ENCODE measurements around the gene ALDH18A1. TPM values are rescaled to one million over a fixed set of nuclear protein-coding genes. Genes with fewer than 3 reads are reported as not detected.

Gene ALDH18A1
- total and polyA plus RNA-seq, 9 donors = 13.7 to 65.8 (median 38.7) TPM

DNA sequence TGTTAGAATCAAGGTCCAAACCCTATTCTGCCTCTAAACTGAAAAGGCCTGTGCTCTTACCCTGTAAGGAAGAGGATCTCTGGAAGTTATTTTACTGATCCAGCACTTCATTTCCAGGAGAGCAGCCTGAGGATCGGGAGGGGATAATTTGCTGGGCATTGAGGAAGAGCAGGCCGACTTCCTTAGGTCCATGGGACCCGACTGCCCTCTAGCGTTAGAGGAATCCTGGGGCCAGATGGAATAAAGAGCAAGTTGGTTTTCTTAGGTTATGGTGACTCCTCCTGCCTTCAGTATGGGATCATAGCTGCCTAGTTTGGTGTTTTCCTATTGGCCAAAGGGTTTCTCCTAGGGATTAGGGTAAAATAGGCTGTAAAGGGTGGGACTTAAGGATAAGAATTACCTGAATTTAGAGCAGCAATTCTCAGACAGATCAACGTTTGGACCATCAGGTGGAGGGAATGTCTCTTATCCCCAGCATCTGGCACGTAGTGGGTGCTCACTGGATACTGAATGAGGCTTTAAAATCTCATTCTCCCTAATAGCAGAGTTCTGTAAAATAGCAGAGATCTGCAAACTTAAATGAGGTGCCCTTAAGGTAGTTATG is 55.3 kb downstream of the ALDH18A1 start:
- WGBS, 3 donors = 20 to 21% (median 21%) methylated on average over 6 of the region's 6 CpGs
- Histone ChIP-seq H3K27ac (no peak overlapping the region), H3K4me3 (no peak overlapping the region), H3K36me3 (no peaks in the 10 kb centered on the region), H3K4me1 (ENCODE audit: insufficient read depth) (no peaks in the 10 kb centered on the region), H3K27me3 (no peaks in the 10 kb centered on the region), H3K9me3 (no peaks in the 10 kb centered on the region)
- intact Hi-C loops (cut with DNase I) = loop anchor here (2.0 to 10.0 kb wide), 6 partner anchors 169 to 229 kb away; no protein-coding TSS in a partner anchor
- TF ChIP-seq EP300 (IDR thresholded peaks at IDR 0.05) = no peak
- TF ChIP-seq, protein P1, sequence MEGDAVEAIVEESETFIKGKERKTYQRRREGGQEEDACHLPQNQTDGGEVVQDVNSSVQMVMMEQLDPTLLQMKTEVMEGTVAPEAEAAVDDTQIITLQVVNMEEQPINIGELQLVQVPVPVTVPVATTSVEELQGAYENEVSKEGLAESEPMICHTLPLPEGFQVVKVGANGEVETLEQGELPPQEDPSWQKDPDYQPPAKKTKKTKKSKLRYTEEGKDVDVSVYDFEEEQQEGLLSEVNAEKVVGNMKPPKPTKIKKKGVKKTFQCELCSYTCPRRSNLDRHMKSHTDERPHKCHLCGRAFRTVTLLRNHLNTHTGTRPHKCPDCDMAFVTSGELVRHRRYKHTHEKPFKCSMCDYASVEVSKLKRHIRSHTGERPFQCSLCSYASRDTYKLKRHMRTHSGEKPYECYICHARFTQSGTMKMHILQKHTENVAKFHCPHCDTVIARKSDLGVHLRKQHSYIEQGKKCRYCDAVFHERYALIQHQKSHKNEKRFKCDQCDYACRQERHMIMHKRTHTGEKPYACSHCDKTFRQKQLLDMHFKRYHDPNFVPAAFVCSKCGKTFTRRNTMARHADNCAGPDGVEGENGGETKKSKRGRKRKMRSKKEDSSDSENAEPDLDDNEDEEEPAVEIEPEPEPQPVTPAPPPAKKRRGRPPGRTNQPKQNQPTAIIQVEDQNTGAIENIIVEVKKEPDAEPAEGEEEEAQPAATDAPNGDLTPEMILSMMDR (IDR thresholded peaks at IDR 0.05) = peak; percentile 78 to 88 (median 84)
- TF ChIP-seq POLR2A (IDR thresholded peaks at IDR 0.05) = no peak
- peak; percentile 71 to 84 (median 81) for DNase-seq

DNA sequence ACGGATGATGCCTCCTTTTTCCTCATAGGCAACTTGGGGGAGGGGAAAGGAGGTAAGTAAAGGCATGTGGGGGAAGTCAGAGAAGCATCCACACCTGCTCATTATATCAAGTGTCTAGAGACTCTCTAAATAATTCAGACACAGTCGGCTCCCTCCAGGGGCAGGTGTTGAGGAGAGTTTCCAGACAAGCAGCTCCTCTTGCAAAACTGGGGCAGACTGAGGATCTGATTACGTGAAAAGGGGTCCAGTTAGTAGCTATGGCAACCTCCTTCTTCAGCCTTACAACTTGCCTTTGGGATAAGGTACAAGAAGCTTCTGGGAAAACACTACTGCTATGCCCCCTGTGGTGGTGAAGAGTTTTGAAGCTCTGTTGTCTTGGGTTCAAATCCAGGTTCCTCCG is 56.4 kb downstream of the ALDH18A1 start:
- 81% methylated on average over 4 of the region's 4 CpGs for WGBS, 3 donors
- no peaks in the 10 kb centered on the region for H3K4me1 ChIP-seq (ENCODE audit: insufficient read depth)
- no peak for DNase-seq
- no peak overlapping the region for H3K27ac ChIP-seq
- no peak overlapping the region for H3K4me3 ChIP-seq
- intact Hi-C loops (cut with DNase I) = loop anchor here (2.0 to 10.0 kb wide), 6 partner anchors 168 to 228 kb away; no protein-coding TSS in a partner anchor
- no peaks in the 10 kb centered on the region for H3K27me3 ChIP-seq
- TF ChIP-seq EP300 (IDR thresholded peaks at IDR 0.05) = no peak
- TF ChIP-seq, protein P1 (IDR thresholded peaks at IDR 0.05) = no peak
- no peak for TF ChIP-seq POLR2A (IDR thresholded peaks at IDR 0.05)
- H3K9me3 ChIP-seq = no peaks in the 10 kb centered on the region
- no peaks in the 10 kb centered on the region for H3K36me3 ChIP-seq

GRCh38 chr10:95597788-95598187 is 58.7 kb downstream of the ALDH18A1 start:
- Histone ChIP-seq H3K4me3 (no peak overlapping the region), H3K27ac (no peak overlapping the region), H3K9me3 (no peaks in the 10 kb centered on the region), H3K27me3 (no peaks in the 10 kb centered on the region), H3K36me3 (no peaks in the 10 kb centered on the region), H3K4me1 (ENCODE audit: insufficient read depth) (no peaks in the 10 kb centered on the region)
- intact Hi-C loops (cut with DNase I) = no loop called here
- no peak for DNase-seq
- WGBS, 3 donors = 80 to 88% (median 82%) methylated on average over 1 of the region's 1 CpG
- TF ChIP-seq EP300 (IDR thresholded peaks at IDR 0.05) (no peak), POLR2A (IDR thresholded peaks at IDR 0.05) (no peak)
- TF ChIP-seq, protein P1 (IDR thresholded peaks at IDR 0.05) = no peak

DNA sequence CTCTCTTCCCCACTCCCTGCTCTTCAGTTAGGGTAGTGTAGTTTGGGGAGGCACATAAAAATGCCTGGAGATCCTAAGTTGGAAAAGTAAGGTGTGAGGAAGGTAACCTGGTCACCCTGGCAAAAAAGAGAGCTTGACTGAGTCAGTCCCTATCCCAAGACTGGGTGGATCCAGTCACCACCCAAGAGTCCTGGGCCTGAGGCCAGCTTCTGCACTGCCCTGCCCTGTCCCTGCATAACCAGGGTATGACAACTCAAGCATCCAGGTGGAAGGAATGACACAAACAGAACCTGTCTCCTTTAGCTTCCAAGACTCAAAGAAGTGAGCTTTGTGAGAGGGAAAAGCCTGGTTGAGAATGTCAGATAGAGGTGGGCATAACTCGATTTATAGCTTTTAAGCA is 68.5 kb downstream of the ALDH18A1 start:
- Histone ChIP-seq H3K9me3 (no peaks in the 10 kb centered on the region), H3K27me3 (no peaks in the 10 kb centered on the region), H3K4me1 (ENCODE audit: insufficient read depth) (no peaks in the 10 kb centered on the region), H3K36me3 (no peaks in the 10 kb centered on the region), H3K27ac (no peak overlapping the region), H3K4me3 (no peak overlapping the region)
- intact Hi-C loops (cut with DNase I) = no loop called here
- no peak for DNase-seq
- TF ChIP-seq, protein P1 (IDR thresholded peaks at IDR 0.05) = no peak
- TF ChIP-seq POLR2A (IDR thresholded peaks at IDR 0.05) (no peak), EP300 (IDR thresholded peaks at IDR 0.05) (no peak)
- 78 to 84% (median 80%) methylated on average over 1 of the region's 1 CpG for WGBS, 3 donors

All from ovary (tissue), 9 donors.